K562 (cell line): ENCODE data around the gene ZBTB7A. TPM values are rescaled to one million over a fixed set of nuclear protein-coding genes. Genes with fewer than 3 reads are reported as not detected.

ENCODE experiments used
- ARNT ChIP-seq, 2 experiments: fragments of 450-650 bp; IDR thresholded peaks; 2 replicates each; pipeline ENCODE4 v1.6.1; 2016; ENCODE audit warnings: mild to moderate bottlenecking in 1 of 2
- CEBPG ChIP-seq, 3 experiments: fragments of 200-800 bp in 1 of 3; sonication (Bioruptor generic) in 1 of 3; sonication (generic) in 1 of 3; formaldehyde crosslinking in 1 of 3; IDR thresholded peaks in 2 of 3; conservative IDR thresholded peaks in 1 of 3; 2 replicates each; pipeline versions ENCODE4 v1.6.1 to v1.8.0; 2016 to 2022; ENCODE audit warnings: missing compliant biosample characterization in 2 of 3, missing genetic modification characterization in 2 of 3, mild to moderate bottlenecking in 1 of 3, missing genetic modification reagents in 1 of 3
- CREBBP ChIP-seq: IDR thresholded peaks from one replicate; pipeline ENCODE4 v1.6.1; 2012; ENCODE audit warnings: low read depth, mild to moderate bottlenecking, control low read depth, inconsistent platforms, low read length
- DNMT1 ChIP-seq: fragments of 450-650 bp; IDR thresholded peaks from 2 replicates; pipeline ENCODE4 v1.6.1; 2016; ENCODE audit warnings: antibody characterized with exemption, mild to moderate bottlenecking
- EHMT2 ChIP-seq: fragments of 450-650 bp; IDR thresholded peaks from 2 replicates; pipeline ENCODE4 v1.6.1; 2018; ENCODE audit warnings: antibody characterized with exemption
- FOXM1 ChIP-seq, 2 experiments: fragments of 450-650 bp in 1 of 2; sonication (generic) in 1 of 2; formaldehyde crosslinking in 1 of 2; IDR thresholded peaks; 2 replicates each; pipeline versions ENCODE4 v1.6.1 to v1.9.0; 2017 to 2022; ENCODE audit warnings: low read depth in 2 of 2, mild to moderate bottlenecking in 2 of 2, missing genetic modification reagents in 1 of 2, moderate library complexity in 1 of 2
- HDAC1 ChIP-seq, 2 experiments: fragments of 450-650 bp; IDR thresholded peaks; 2 replicates each; pipeline ENCODE4 v1.6.1; 2016 to 2017; ENCODE audit warnings: inconsistent platforms in 1 of 2, mild to moderate bottlenecking in 1 of 2, moderate library complexity in 1 of 2
- HNRNPLL ChIP-seq: fragments of 200-400 bp; formaldehyde crosslinking; IDR thresholded peaks from 2 replicates; pipeline ENCODE4 v1.6.1; 2017; ENCODE audit warnings: low read length, low read depth, mild to moderate bottlenecking; ENCODE audit not compliant: poor library complexity, severe bottlenecking
- KLF16 ChIP-seq: IDR thresholded peaks from 2 replicates; pipeline ENCODE4 v1.6.1; 2016; ENCODE audit warnings: antibody characterized with exemption
- MIER1 ChIP-seq: fragments of 450-650 bp; IDR thresholded peaks from 2 replicates; pipeline ENCODE4 v1.6.1; 2016; ENCODE audit warnings: antibody characterized with exemption, mild to moderate bottlenecking, low read depth
- NFXL1 ChIP-seq: fragments of 450-650 bp; formaldehyde crosslinking; IDR thresholded peaks from 2 replicates; pipeline ENCODE4 v1.4.0; 2021; ENCODE audit warnings: mild to moderate bottlenecking
- NR2C1 ChIP-seq, 2 experiments: fragments of 450-650 bp; IDR thresholded peaks; 2 replicates each; pipeline ENCODE4 v1.6.1; 2017; ENCODE audit warnings: mild to moderate bottlenecking in 2 of 2, antibody characterized with exemption in 1 of 2, inconsistent platforms in 1 of 2, missing compliant biosample characterization in 1 of 2, missing genetic modification characterization in 1 of 2
- NRF1 ChIP-seq, 2 experiments: fragments of 450-650 bp; IDR thresholded peaks in 1 of 2; conservative IDR thresholded peaks in 1 of 2; 2 replicates each; pipeline ENCODE4 v1.6.1; 2014; ENCODE audit warnings: mild to moderate bottlenecking in 2 of 2
- OTX1 ChIP-seq: fragments of 450-650 bp; formaldehyde crosslinking; IDR thresholded peaks from 2 replicates; pipeline ENCODE4 v1.4.0; 2022; ENCODE audit warnings: mild to moderate bottlenecking
- PML ChIP-seq: IDR thresholded peaks from 2 replicates; pipeline ENCODE4 v1.6.1; 2012; ENCODE audit warnings: low read length, inconsistent platforms
- POLR2AphosphoS2 ChIP-seq: IDR thresholded peaks from 2 replicates; pipeline ENCODE4 v1.6.1; 2012; ENCODE audit warnings: low read length, improper control_type of control experiment
- POLR2B ChIP-seq: fragments of 450-650 bp; IDR thresholded peaks from 2 replicates; pipeline ENCODE4 v1.6.1; 2018; ENCODE audit warnings: low read depth; ENCODE audit not compliant: partially characterized antibody
- TAL1 ChIP-seq: fragments of 450-650 bp; IDR thresholded peaks from 2 replicates; pipeline ENCODE4 v1.6.1; 2016; ENCODE audit warnings: mild to moderate bottlenecking
- TCFL5 ChIP-seq: fragments of 250-450 bp; sonication (Bioruptor Pico); conservative IDR thresholded peaks from 2 replicates; pipeline ENCODE4 v1.6.1; 2021; ENCODE audit warnings: mild to moderate bottlenecking, moderate library complexity, matching md5 sums
- TEAD4 ChIP-seq, 2 experiments: sonication (generic) in 1 of 2; formaldehyde crosslinking in 1 of 2; IDR thresholded peaks; 2 replicates each; pipeline versions ENCODE4 v1.6.1 to v1.8.0; 2012 to 2022; ENCODE audit warnings: borderline replicate concordance in 1 of 2, inconsistent platforms in 1 of 2, low read length in 1 of 2, mild to moderate bottlenecking in 1 of 2, missing genetic modification reagents in 1 of 2
- ZBTB17 ChIP-seq: fragments of 450-650 bp; formaldehyde crosslinking; IDR thresholded peaks from 2 replicates; pipeline ENCODE4 v1.4.0; 2020; ENCODE audit warnings: mild to moderate bottlenecking
- ZBTB43 ChIP-seq: sonication (generic); formaldehyde crosslinking; IDR thresholded peaks from 2 replicates; pipeline ENCODE4 v1.8.0; 2023; ENCODE audit warnings: mild to moderate bottlenecking, missing genetic modification reagents
- ZFP36 ChIP-seq: fragments of 150-350 bp; IDR thresholded peaks from 2 replicates; pipeline ENCODE4 v1.6.1; 2018; ENCODE audit warnings: low read length, low read depth; ENCODE audit not compliant: partially characterized antibody
- ZNF311 ChIP-seq: fragments of 250-450 bp; sonication (Bioruptor Pico); IDR thresholded peaks from 2 replicates; pipeline ENCODE4 v1.4.0; 2020; ENCODE audit warnings: mild to moderate bottlenecking, moderate library complexity
- ZNF586 ChIP-seq: fragments of 450-650 bp; formaldehyde crosslinking; conservative IDR thresholded peaks from 2 replicates; pipeline ENCODE4 v1.4.0; 2020; ENCODE audit warnings: mild to moderate bottlenecking, moderate library complexity
- polyA plus RNA-seq, 8 experiments: library from polyadenylated mRNA; depleted of rRNA in 4 of 8; stranded (reverse) in 5 of 8; unstranded in 3 of 8; fragments of >200 nt; fragmentation: Nextera tagmentation in 2 of 8; fragmentation: Illumina TruSeq in 1 of 8; extraction: Ambion mirVana in 2 of 8; extraction: Trizol in 1 of 8; gene quantifications; 2 replicates each; pipeline versions ENCODE4 v1.2.1 to v1.2.3, GENCODE V29; 2011 to 2014; ENCODE audit warnings: inconsistent platforms in 1 of 8, missing spikeins in 1 of 8
- total RNA-seq, 7 experiments: library from RNA; depleted of rRNA in 6 of 7; stranded (reverse); fragments of >200 nt in 6 of 7; fragmentation: Illumina TruSeq in 2 of 7; extraction: Trizol in 2 of 7; gene quantifications; 2 replicates each; pipeline versions ENCODE4 v1.2.1 to v1.2.3, GENCODE V29; 2011 to 2021; ENCODE audit warnings: low replicate concordance in 1 of 7

ZBTB7A gene
- total and polyA plus RNA-seq, 9 of the 15 experiments (the other 6 are each of a cell fraction or from before 2014, with no cell fraction given): 0.11 to 34.0 (median 4.6) TPM

- TF ChIP-seq FOXM1 (IDR thresholded peaks at IDR 0.05; ENCODE audit: low read depth) (no peak), FOXM1 (CRISPR knock-in tag; IDR thresholded peaks at IDR 0.05; ENCODE audit: low read depth) (no peak), OTX1 (CRISPR knock-in tag) (peak; percentile 63; the same call in 1 of the 2 replicates), HDAC1 (IDR thresholded peaks at IDR 0.05) (peak in 1 of 2 experiments; percentile 81; a peak in 2 of 4 replicates), KLF16 (no peak), CEBPG (CRISPR knock-in tag; IDR thresholded peaks at IDR 0.05) (no peak), CEBPG (tag; conservative IDR thresholded peaks at IDR 0.05 in 1 of 2, IDR thresholded peaks at IDR 0.05 in 1 of 2) (no peak), HNRNPLL (no peak), CREBBP (no peak), TCFL5 (CRISPR knock-in tag) (no peak), DNMT1 (no peak), NRF1 (conservative IDR thresholded peaks at IDR 0.05 in 1 of 2, IDR thresholded peaks at IDR 0.05 in 1 of 2) (no peak), ZNF311 (CRISPR knock-in tag) (no peak), ZFP36 (no peak), MIER1 (0 out of 2 replicates have a peak, but pooled peaks have one; percentile 34), POLR2B (peak; percentile 22), TEAD4 (IDR thresholded peaks at IDR 0.05; ENCODE audit: low read length) (no peak), TEAD4 (CRISPR knock-in tag; IDR thresholded peaks at IDR 0.05; ENCODE audit: borderline replicate concordance) (no peak), ZBTB17 (CRISPR knock-in tag) (no peak), NFXL1 (CRISPR knock-in tag) (no peak), PML (no peak), TAL1 (0 out of 2 replicates have a peak, but pooled peaks have one; percentile 9), NR2C1 (IDR thresholded peaks at IDR 0.05) (no peak), NR2C1 (tag; IDR thresholded peaks at IDR 0.05) (no peak), ARNT (IDR thresholded peaks at IDR 0.05) (0 out of 4 replicates have a peak, but pooled peaks of 1 of the 2 experiments have one; percentile 46), POLR2AphosphoS2 (no peak), ZBTB43 (CRISPR knock-in tag) (no peak), ZNF586 (no peak), EHMT2 (peak; percentile 53; the same call in 1 of the 2 replicates)
- TF ChIP-seq, all 486 proteins: peak for 41
Observed at GRCh38 chr19:4081441-4082129, 14.9 kb upstream of the ZBTB7A start (continued).
